Loucy (cell line): ENCODE results near the gene OLA1.

ENCODE experiments used
- CTCF ChIP-seq: fragments of 200-600 bp; sonication (generic); conservative IDR thresholded peaks from 2 replicates; pipeline ENCODE4 v1.5.1; 2014; ENCODE audit warnings: mild to moderate bottlenecking, antibody characterized with exemption, low read length
- EZH2phosphoT487 ChIP-seq: fragments of 200-600 bp; IDR thresholded peaks from 2 replicates; pipeline ENCODE4 v1.6.1; 2018; ENCODE audit warnings: antibody characterized with exemption, mild to moderate bottlenecking, moderate library complexity, borderline replicate concordance

GRCh38 chr2:174195253-174195652, 53.1 kb downstream of the OLA1 start:
- TF ChIP-seq CTCF (no peak), EZH2phosphoT487 (no peak)
